GM13976 (cell line): ENCODE results near the gene CORO6.

Source experiments
- DNase-seq: peaks from one replicate; pipeline ENCODE4 v3.0.0; 2012; ENCODE audit warnings: low spot score
- CTCF ChIP-seq: IDR thresholded peaks from 2 replicates; pipeline ENCODE4 v1.5.1; 2012; ENCODE audit warnings: borderline replicate concordance, mild to moderate bottlenecking; ENCODE audit not compliant: insufficient read depth; ENCODE audit errors: extremely low read depth, missing control alignments, control extremely low read depth
- in situ Hi-C: fragments of 300-500 bp; cut with MboI; formaldehyde crosslinking; loops from one replicate; pipeline ENCODE4 v1.12.0; 2022; ENCODE audit warnings: low sequenced_read_pairs, mixed read lengths, inconsistent platforms; ENCODE audit not compliant: unreplicated experiment

CORO6 gene

GRCh38 chr17:29640981-29641642, 18.4 kb upstream of the CORO6 start:
- no peak for DNase-seq
- no peak for TF ChIP-seq CTCF
- in situ Hi-C loops, result loop anchor here (25.0 kb wide), 1 partner anchor 296 kb away; the partner anchor contains the start of genes EFCAB5 and SSH2

GRCh38 chr17:29640413-29640812, 17.7 kb upstream of the CORO6 start:
- no peak for DNase-seq
- no peak for TF ChIP-seq CTCF
- in situ Hi-C loops, result loop anchor here (25.0 kb wide), 1 partner anchor 297 kb away; the partner anchor contains the start of genes EFCAB5 and SSH2

GRCh38 chr17:29633886-29634285, 11.2 kb upstream of the CORO6 start:
- in situ Hi-C loops, result loop anchor here (25.0 kb wide), 1 partner anchor 303 kb away; the partner anchor contains the start of genes EFCAB5 and SSH2
- TF ChIP-seq CTCF, result no peak
- no peak for DNase-seq

- no peak for DNase-seq
- in situ Hi-C loops, result loop anchor here (25.0 kb wide), 1 partner anchor 307 kb away; the partner anchor contains the start of genes EFCAB5 and SSH2
- no peak for TF ChIP-seq CTCF
Measured at GRCh38 chr17:29630630-29631193, 8.0 kb upstream of the CORO6 start.

- no peak for TF ChIP-seq CTCF
- no peak for DNase-seq
- in situ Hi-C loops, result loop anchor here (25.0 kb wide), 1 partner anchor 307 kb away; the partner anchor contains the start of genes EFCAB5 and SSH2
Measured at GRCh38 chr17:29629839-29630238, 7.1 kb upstream of the CORO6 start.

- DNase-seq, result no peak
- no peak for TF ChIP-seq CTCF
- in situ Hi-C loops, result loop anchor here (25.0 kb wide), 1 partner anchor 309 kb away; the partner anchor contains the start of genes EFCAB5 and SSH2
Measured at GRCh38 chr17:29628644-29629043, 5.9 kb upstream of the CORO6 start.
